MCF 10A (cell line): ENCODE data around the gene MACROH2A2. TPM values are rescaled to one million over a fixed set of nuclear protein-coding genes. Genes with fewer than 3 reads are reported as not detected.

Experiments used
- BruUV-seq: library from RNA; stranded (reverse); fragments of 400-500 nt; replicated peaks from 2 replicates; lab custom pipeline; 2021; lab: Mats Ljungman, UMichigan
- CTCF ChIA-PET: fragments of 300-600 bp; sonication (Branson Sonifier 250); formaldehyde crosslinking; extraction: SDS; loops from one replicate; lab custom pipeline; 2021; ENCODE audit warnings: antibody characterized with exemption, inconsistent platforms; lab: Yijun Ruan, JAX
- POLR2A ChIA-PET: fragments of 300-600, 350-650 bp; sonication (Branson Sonifier 250); formaldehyde crosslinking; extraction: SDS; loops from one replicate; lab custom pipeline; 2020; ENCODE audit warnings: antibody characterized with exemption, inconsistent platforms; lab: Yijun Ruan, JAX
- DNase-seq: peaks from one replicate; pipeline ENCODE4 v3.0.0-alpha.2; 2018; ENCODE audit not compliant: unreplicated experiment
- H3K27ac Mint-ChIP-seq: one replicate; pipeline ENCODE4 v1.8.0; 2022; ENCODE audit warnings: mild to moderate bottlenecking, low read depth, mixed read lengths; ENCODE audit not compliant: unreplicated experiment
- H3K27me3 Mint-ChIP-seq: one replicate; pipeline ENCODE4 v1.8.0; 2022; ENCODE audit warnings: mixed read lengths; ENCODE audit not compliant: insufficient read depth, unreplicated experiment
- H3K36me3 Mint-ChIP-seq: one replicate; pipeline ENCODE4 v1.8.0; 2022; ENCODE audit warnings: mild to moderate bottlenecking, moderate library complexity, mixed read lengths; ENCODE audit not compliant: insufficient read depth, unreplicated experiment
- H3K4me1 Mint-ChIP-seq: one replicate; pipeline ENCODE4 v1.8.0; 2022; ENCODE audit warnings: mixed read lengths; ENCODE audit not compliant: insufficient read depth, unreplicated experiment
- H3K4me3 Mint-ChIP-seq: one replicate; pipeline ENCODE4 v1.8.0; 2022; ENCODE audit warnings: mild to moderate bottlenecking, moderate library complexity, mixed read lengths; ENCODE audit not compliant: unreplicated experiment
- H3K9me3 Mint-ChIP-seq: one replicate; pipeline ENCODE4 v1.8.0; 2022; ENCODE audit warnings: mixed read lengths; ENCODE audit not compliant: unreplicated experiment
- intact Hi-C: fragments of 100-400 bp; cut with micrococcal nuclease; formaldehyde crosslinking; loops from 2 replicates; pipeline ENCODE4 v1.14.1; 2022
- total RNA-seq: library from RNA; stranded (reverse); gene quantifications from 2 replicates; pipeline ENCODE4 v1.2.3, GENCODE V29; 2022
- TF ChIP-seq, protein P1 (sequence below): fragments of 200-600 bp; IDR thresholded peaks from one replicate; pipeline ENCODE4 v1.8.0; 2022; ENCODE audit warnings: antibody characterized with exemption, mild to moderate bottlenecking; ENCODE audit not compliant: unreplicated experiment

Gene MACROH2A2
- total RNA-seq, 1 experiment from 2014 or later = 17.6 TPM

DNA sequence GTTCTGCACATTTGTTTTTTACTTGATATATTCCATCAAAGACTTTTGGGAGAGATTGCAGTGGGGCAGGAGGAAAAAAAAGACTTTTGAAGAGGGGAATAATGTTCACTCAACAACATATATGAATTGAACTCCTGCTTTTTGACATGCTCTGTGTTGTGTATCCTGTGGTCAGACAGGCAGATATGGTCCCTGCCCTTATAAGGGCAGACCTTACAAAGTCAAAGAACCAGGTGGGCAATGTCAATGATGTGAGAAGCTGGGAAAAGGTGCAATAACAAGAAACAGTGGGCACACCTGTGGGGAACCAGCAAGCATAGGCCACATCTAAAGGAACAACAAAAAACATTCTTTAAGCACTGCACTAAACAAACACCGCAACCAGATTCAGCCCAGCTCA is 71.8 kb downstream of the MACROH2A2 start:
- ChIA-PET POLR2A (no interaction called here), CTCF (interaction anchor here (2.6 to 8.0 kb wide), 2 partner anchors 7 to 22 kb away, joined by 13 to 81 read pairs; partner anchors contain the start of gene TYSND1)
- no peak for DNase-seq
- Mint-ChIP-seq H3K27ac (no peak overlapping the region), H3K36me3 (peaks cover 17% of the 10 kb centered on the region), H3K9me3 (no peaks in the 10 kb centered on the region), H3K27me3 (no peaks in the 10 kb centered on the region), H3K4me1 (no peaks in the 10 kb centered on the region), H3K4me3 (no peak overlapping the region)
- TF ChIP-seq, protein P1, sequence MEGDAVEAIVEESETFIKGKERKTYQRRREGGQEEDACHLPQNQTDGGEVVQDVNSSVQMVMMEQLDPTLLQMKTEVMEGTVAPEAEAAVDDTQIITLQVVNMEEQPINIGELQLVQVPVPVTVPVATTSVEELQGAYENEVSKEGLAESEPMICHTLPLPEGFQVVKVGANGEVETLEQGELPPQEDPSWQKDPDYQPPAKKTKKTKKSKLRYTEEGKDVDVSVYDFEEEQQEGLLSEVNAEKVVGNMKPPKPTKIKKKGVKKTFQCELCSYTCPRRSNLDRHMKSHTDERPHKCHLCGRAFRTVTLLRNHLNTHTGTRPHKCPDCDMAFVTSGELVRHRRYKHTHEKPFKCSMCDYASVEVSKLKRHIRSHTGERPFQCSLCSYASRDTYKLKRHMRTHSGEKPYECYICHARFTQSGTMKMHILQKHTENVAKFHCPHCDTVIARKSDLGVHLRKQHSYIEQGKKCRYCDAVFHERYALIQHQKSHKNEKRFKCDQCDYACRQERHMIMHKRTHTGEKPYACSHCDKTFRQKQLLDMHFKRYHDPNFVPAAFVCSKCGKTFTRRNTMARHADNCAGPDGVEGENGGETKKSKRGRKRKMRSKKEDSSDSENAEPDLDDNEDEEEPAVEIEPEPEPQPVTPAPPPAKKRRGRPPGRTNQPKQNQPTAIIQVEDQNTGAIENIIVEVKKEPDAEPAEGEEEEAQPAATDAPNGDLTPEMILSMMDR = no peak
- no TSS peak for BruUV-seq
- intact Hi-C loops = no loop called here

DNA sequence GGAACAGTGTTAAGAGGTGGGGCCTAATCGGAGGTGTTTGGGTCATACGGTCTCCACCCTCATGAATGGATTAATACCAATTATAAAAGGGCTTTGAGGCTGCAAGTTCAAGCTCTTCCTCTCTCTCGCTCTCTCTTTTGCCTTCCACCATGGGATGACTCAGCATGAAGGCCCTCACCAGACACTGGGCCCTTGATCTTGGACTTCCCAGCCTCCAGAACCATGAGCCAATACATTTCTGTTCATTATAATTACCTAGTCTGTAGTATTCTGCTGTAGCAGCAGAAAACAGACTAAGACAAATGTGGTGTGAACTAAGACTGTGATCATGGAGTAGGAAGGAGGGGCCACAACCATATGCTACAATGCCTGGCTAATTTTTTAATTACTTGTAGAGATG is 72.3 kb downstream of the MACROH2A2 start:
- Mint-ChIP-seq H3K27ac (no peak overlapping the region), H3K36me3 (peaks cover 12% of the 10 kb centered on the region), H3K9me3 (no peaks in the 10 kb centered on the region), H3K4me3 (no peak overlapping the region), H3K27me3 (no peaks in the 10 kb centered on the region), H3K4me1 (no peaks in the 10 kb centered on the region)
- ChIA-PET CTCF (interaction anchor here (8.0 kb wide), 1 partner anchor 8 kb away, joined by 81 read pairs; no protein-coding TSS in a partner anchor), POLR2A (interaction anchor here (1.0 kb wide), 1 partner anchor 20 kb away, joined by 4 read pairs; no protein-coding TSS in a partner anchor)
- no TSS peak for BruUV-seq
- intact Hi-C loops = no loop called here
- TF ChIP-seq, protein P1 = no peak
- no peak for DNase-seq

DNA sequence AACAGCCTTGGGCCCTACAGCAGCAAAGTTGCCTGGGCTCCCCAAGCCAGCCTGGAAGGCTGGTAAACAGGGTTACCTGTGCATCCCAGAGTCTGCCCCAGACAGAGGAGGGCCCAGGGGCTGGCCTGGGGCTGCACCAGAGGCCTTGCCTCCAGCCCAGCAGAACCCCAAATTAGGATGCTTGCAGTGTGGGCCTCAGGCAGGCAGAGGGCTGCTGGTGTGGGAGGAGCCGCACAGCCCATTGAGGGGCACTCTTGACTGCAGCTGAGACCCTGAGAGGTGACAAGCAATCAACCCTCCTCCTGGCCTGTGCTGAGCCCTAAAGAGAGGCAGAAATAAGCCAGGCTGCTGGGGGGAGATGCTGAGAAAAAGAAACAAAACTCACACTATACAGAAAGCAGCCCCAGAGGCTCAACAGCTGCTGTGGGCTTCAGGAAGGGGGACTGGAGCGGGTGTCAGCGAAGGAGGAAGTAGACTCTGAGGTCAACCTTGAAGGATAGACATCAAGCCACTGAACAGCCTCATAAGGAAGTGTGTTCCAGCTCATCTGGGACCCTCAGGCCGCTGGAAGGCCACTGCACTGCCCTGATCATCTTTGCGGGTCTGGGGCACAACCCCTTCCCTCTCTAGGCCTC is 73.4 kb downstream of the MACROH2A2 start:
- intact Hi-C loops = no loop called here
- TF ChIP-seq, protein P1 = no peak
- no TSS peak for BruUV-seq
- Mint-ChIP-seq H3K4me1 (peaks cover 10% of the 10 kb centered on the region), H3K4me3 (no peak overlapping the region), H3K27ac (no peak overlapping the region), H3K9me3 (no peaks in the 10 kb centered on the region), H3K36me3 (peaks cover 6% of the 10 kb centered on the region), H3K27me3 (no peaks in the 10 kb centered on the region)
- POLR2A ChIA-PET = interaction anchor here (0.5 kb wide), 1 partner anchor 20 kb away, joined by 3 read pairs; no protein-coding TSS in a partner anchor
- DNase-seq = no peak
- CTCF ChIA-PET = interaction anchor here (0.7 to 8.0 kb wide), 2 partner anchors 9 to 20 kb away, joined by 3 to 81 read pairs; partner anchors contain the start of gene TYSND1

DNA sequence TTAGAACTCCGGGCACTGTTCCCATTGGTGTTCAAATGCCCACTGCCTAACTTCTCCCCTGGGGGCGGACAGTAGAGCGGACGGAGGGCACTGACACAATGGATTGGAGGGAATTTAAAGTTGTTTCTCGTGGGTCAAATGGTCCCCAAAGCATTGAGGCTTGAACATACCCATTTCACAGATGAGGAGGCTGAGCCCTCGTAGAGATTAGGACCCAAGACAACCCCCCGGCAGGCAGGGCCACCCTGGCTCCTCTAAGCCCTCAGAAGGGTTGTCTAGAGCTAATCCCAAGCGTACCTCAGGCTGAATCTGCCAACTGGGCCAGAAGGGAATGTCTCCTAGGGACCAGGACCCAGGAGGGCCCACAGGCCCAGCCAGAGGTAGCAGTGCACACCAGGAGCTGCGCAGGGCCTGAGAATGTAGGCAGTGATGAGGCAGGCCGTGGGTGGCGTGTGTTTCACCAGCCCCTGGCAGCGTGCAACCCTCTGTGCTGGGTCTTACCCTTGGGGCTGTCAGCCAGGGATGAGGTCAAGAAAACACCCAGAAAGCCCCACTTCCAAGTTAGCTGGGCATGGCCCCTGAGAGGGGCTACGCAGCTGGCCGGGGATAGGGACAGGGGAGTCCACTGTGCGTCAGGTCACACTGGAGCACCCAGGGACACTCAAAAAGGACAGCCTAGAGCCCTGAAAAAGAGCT is 74.2 kb downstream of the MACROH2A2 start:
- Mint-ChIP-seq H3K4me3 (no peak overlapping the region), H3K27me3 (no peaks in the 10 kb centered on the region), H3K4me1 (peaks cover 12% of the 10 kb centered on the region), H3K9me3 (no peaks in the 10 kb centered on the region), H3K36me3 (peaks cover 4% of the 10 kb centered on the region), H3K27ac (no peak overlapping the region)
- DNase-seq = no peak
- intact Hi-C loops = no loop called here
- no TSS peak for BruUV-seq
- CTCF ChIA-PET = interaction anchor here (0.7 to 8.0 kb wide), 2 partner anchors 9 to 19 kb away, joined by 3 to 81 read pairs; partner anchors contain the start of gene TYSND1
- TF ChIP-seq, protein P1 = no peak
- POLR2A ChIA-PET = interaction anchor here (0.5 kb wide), 1 partner anchor 19 kb away, joined by 3 read pairs; no protein-coding TSS in a partner anchor
